HL-60 (cell line): ENCODE results near the gene TRIM21.

Source experiments
- DNase-seq, 2 experiments: peaks; one replicate each; pipeline ENCODE4 v3.0.0-alpha.2; 2010 to 2020; ENCODE audit warnings: low read depth in 1 of 2, low spot score in 1 of 2
- H3K27ac ChIP-seq: fragments of 250-450 bp; sonication (Bioruptor Pico); replicated peaks from 2 replicates; pipeline ENCODE4 v1.5.1; 2020; ENCODE audit warnings: mild to moderate bottlenecking, moderate library complexity
- H3K27me3 ChIP-seq: fragments of 250-450 bp; sonication (Bioruptor Pico); 2 replicates; pipeline ENCODE4 v1.5.1; 2021; ENCODE audit warnings: mild to moderate bottlenecking, moderate library complexity; ENCODE audit not compliant: insufficient read depth, poor library complexity, severe bottlenecking
- H3K4me3 ChIP-seq: replicated peaks from 2 replicates; pipeline ENCODE4 v1.5.1; 2011; ENCODE audit warnings: mild to moderate bottlenecking, control low read depth, low read length; ENCODE audit not compliant: insufficient read depth
- GABPA ChIP-seq: IDR thresholded peaks from 2 replicates; pipeline ENCODE4 v1.6.1; 2012; ENCODE audit warnings: low read depth
- POLR2AphosphoS5 ChIP-seq: IDR thresholded peaks from 2 replicates; pipeline ENCODE4 v1.6.1; 2012; ENCODE audit warnings: low read depth
- SPI1 ChIP-seq: IDR thresholded peaks from 2 replicates; pipeline ENCODE4 v1.6.1; 2012; ENCODE audit warnings: low read depth, mild to moderate bottlenecking, borderline replicate concordance
- long read RNA-seq: library from polyadenylated mRNA; unstranded; transcript quantifications from one replicate; pipeline ENCODE4 v2.0.0, GENCODE V29; 2020
- TF ChIP-seq, protein P1 (sequence below): IDR thresholded peaks from one replicate; pipeline ENCODE4 v1.5.1; 2011; ENCODE audit warnings: low read length, control low read depth, inconsistent platforms; ENCODE audit not compliant: insufficient read depth
- TF ChIP-seq, protein P2 (sequence below): IDR thresholded peaks from 2 replicates; pipeline ENCODE4 v1.6.1; 2012; ENCODE audit warnings: low read depth; ENCODE audit not compliant: insufficient replicate concordance

TRIM21 gene
- long read RNA-seq, transcript TRIM21-201 (7 exons, 1,924 nt): major isoform, 45 of 51 reads
- long read RNA-seq, partial matches to known transcripts: 2 of 51 reads
- long read RNA-seq, other reads (novel, unspliced or antisense): 4 of 51 reads

DNA sequence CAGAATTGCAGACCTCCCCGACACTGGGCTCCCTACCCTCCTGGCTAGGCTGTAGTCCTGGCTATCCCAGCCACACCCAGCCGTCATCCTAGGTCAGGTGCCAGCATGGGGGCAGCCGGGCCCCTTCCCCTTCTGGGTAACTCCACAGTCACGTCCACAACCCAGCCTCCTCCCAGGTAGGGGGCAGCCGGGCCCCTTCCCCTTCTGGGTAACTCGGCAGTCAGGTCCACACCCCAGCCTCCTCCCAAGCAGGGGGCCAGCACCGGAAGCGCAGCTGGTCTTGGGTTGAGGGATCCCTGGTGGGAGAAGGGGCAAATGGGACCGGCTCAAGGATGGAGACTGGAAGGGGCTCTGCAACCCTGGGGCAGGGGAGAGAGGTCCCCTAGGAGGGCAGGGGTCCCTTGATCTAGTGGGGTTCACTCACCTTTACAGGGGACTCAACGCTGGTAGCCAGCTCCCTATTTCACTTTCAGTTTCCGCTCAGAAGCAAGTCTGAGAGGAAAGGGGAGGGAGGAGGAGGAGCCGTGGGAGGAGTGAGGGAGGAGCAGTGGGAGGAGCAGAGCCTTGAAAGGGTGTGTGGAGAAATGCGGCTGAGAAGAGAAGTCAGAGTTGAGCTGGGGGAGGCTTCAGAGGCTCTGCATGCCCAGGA lies at the start of gene TRIM21:
Gene TRIM21, minus strand, starts transcription at position 494 of the 649 bp plus-strand sequence. CDS start 3,293 bp downstream, outside the sequence.
- peak; percentile 87 to 96 for DNase-seq
- peak within 1 kb of the TSS; percentile 90 for H3K27ac ChIP-seq
- peak; percentile 40; the same call in 1 of the 2 replicates for TF ChIP-seq POLR2AphosphoS5
- TF ChIP-seq, protein P1, sequence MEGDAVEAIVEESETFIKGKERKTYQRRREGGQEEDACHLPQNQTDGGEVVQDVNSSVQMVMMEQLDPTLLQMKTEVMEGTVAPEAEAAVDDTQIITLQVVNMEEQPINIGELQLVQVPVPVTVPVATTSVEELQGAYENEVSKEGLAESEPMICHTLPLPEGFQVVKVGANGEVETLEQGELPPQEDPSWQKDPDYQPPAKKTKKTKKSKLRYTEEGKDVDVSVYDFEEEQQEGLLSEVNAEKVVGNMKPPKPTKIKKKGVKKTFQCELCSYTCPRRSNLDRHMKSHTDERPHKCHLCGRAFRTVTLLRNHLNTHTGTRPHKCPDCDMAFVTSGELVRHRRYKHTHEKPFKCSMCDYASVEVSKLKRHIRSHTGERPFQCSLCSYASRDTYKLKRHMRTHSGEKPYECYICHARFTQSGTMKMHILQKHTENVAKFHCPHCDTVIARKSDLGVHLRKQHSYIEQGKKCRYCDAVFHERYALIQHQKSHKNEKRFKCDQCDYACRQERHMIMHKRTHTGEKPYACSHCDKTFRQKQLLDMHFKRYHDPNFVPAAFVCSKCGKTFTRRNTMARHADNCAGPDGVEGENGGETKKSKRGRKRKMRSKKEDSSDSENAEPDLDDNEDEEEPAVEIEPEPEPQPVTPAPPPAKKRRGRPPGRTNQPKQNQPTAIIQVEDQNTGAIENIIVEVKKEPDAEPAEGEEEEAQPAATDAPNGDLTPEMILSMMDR: no peak
- peak; percentile 34; the same call in 1 of the 2 replicates for TF ChIP-seq SPI1
- H3K27me3 ChIP-seq: no peaks in the 10 kb centered on the region
- peak within 1 kb of the TSS; percentile 77 for H3K4me3 ChIP-seq

DNA sequence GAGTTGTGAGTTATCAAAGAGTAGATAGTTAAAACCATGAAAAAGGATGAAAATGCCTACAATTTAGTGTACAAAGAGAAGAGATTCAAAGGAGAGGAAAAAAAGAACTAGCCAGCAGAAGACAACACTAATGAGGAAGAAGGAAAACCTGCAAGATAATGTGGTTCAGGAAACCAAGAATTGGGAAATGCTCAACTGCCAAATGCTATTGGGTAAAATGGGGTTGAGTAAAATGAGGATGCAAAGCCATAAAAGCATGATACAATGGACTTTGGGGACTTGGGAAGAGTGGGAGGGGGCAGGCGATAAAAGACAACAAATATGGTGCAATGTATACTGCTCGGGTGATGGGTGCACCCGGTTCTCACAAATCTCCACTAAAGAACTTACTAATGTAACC lies 48.0 kb upstream of the TRIM21 start:
- peak; percentile 86 to 91 for DNase-seq
- TF ChIP-seq POLR2AphosphoS5 (peak; percentile 71; the same call in 1 of the 2 replicates), SPI1 (peak; percentile 66; the same call in 1 of the 2 replicates), GABPA (no peak)
- TF ChIP-seq, protein P1: no peak
- TF ChIP-seq, protein P2, sequence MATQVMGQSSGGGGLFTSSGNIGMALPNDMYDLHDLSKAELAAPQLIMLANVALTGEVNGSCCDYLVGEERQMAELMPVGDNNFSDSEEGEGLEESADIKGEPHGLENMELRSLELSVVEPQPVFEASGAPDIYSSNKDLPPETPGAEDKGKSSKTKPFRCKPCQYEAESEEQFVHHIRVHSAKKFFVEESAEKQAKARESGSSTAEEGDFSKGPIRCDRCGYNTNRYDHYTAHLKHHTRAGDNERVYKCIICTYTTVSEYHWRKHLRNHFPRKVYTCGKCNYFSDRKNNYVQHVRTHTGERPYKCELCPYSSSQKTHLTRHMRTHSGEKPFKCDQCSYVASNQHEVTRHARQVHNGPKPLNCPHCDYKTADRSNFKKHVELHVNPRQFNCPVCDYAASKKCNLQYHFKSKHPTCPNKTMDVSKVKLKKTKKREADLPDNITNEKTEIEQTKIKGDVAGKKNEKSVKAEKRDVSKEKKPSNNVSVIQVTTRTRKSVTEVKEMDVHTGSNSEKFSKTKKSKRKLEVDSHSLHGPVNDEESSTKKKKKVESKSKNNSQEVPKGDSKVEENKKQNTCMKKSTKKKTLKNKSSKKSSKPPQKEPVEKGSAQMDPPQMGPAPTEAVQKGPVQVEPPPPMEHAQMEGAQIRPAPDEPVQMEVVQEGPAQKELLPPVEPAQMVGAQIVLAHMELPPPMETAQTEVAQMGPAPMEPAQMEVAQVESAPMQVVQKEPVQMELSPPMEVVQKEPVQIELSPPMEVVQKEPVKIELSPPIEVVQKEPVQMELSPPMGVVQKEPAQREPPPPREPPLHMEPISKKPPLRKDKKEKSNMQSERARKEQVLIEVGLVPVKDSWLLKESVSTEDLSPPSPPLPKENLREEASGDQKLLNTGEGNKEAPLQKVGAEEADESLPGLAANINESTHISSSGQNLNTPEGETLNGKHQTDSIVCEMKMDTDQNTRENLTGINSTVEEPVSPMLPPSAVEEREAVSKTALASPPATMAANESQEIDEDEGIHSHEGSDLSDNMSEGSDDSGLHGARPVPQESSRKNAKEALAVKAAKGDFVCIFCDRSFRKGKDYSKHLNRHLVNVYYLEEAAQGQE: no peak

DNA sequence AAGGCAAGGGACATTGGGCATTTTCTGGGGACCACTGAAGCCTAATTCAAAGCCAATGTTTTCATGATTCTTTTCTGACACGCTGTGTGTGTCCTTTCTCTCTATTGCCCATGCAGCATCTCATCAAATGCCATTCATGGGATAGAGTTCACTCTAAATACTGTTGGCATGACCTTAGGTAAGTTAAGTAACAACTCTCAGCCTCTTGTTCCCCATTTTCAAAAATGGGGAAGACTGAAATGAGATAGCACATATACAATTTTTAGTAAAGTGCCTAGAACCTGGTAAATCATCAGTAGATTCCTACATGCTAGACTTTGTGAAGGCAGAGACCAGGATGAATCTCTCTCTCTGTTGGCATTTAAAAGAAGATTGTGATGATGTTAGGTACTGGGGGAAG lies 42.9 kb upstream of the TRIM21 start:
- DNase-seq: peak in 1 of 2 experiments; percentile 48
- TF ChIP-seq POLR2AphosphoS5: no peak
- peak; percentile 82 for TF ChIP-seq SPI1
- no peaks in the 10 kb centered on the region for H3K27me3 ChIP-seq
- no peak overlapping the region for H3K4me3 ChIP-seq
- H3K27ac ChIP-seq: peak overlapping the region; percentile 57

More for the DNA sequence above, 48.0 kb upstream of the TRIM21 start:
- no peaks in the 10 kb centered on the region for H3K27me3 ChIP-seq
- peak overlapping the region; percentile 74 for H3K27ac ChIP-seq
- no peak overlapping the region for H3K4me3 ChIP-seq

DNA sequence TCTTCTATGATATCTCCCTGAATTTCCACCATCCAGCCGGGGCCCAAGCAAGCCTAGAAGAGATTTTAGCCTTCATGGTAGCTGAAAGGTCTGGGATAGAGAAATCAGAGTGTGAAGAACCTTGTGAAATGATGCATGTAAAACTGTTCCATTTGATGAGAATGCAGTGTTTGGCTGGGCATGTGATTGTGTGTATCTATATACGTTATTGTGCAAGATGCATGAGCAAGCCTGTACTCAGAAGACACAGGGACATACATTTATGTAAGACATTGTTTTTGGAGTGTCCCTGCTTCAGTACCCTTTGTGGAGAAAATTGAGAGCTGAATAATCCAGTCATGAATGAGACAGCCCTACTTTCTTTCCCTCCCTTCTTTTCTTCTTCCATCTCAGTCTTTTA lies 40.4 kb upstream of the TRIM21 start:
- TF ChIP-seq SPI1 (no peak), GABPA (no peak), POLR2AphosphoS5 (no peak)
- TF ChIP-seq, protein P1: no peak
- TF ChIP-seq, protein P2: no peak
- peak overlapping the region; percentile 57 for H3K27ac ChIP-seq
- DNase-seq: peak; percentile 63 to 66
- no peaks in the 10 kb centered on the region for H3K27me3 ChIP-seq
- H3K4me3 ChIP-seq: no peak overlapping the region
